ENCODE measurements around the gene SNX10. TPM values are rescaled to one million over a fixed set of nuclear protein-coding genes. Genes with fewer than 3 reads are reported as not detected.

The SNX10 gene
- total RNA-seq, 2 donors from 2014 or later = 0.96 to 3.3 TPM

DNA sequence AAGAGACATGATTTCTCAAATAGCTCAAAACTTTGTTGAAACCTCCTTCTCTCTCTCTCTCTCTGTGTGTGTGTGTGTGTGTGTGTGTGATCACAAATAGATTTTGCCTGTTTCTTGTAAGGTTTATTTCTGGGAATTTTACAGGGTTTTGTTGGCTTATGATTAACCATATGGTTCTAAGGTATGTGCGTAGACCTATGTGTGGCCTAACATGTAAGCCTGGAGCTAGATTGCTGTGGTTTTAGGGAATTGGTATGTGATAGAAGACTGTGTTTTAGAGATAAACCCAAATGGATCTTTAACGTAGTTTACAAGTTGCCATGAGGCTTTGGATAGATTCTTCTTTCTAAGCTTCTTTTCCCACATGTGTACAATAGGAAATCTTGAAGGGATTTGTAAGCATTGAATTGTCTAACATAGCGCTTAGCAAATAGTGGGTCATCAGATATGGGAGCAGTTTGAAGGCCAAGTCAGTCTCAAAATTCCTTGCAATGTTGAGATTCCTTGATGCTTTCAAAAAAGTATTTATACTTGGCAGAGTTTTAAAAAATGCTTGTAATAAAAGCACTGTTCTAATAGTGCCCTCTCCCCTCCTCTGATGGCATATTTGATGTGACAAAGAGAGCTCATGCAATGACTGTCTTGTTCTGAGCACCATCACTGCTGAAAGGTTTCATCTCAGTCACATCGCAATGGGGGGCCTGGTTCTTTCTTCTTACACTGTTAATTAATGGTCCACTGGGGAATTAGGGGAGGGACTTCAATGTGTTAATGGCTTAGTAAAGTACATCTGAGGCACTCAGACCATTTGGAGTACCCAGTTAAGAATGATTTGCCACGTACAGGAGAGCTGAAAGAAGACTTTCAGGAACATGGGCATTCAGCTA lies 118.2 kb downstream of the SNX10 start:
- TF ChIP-seq, protein P1, sequence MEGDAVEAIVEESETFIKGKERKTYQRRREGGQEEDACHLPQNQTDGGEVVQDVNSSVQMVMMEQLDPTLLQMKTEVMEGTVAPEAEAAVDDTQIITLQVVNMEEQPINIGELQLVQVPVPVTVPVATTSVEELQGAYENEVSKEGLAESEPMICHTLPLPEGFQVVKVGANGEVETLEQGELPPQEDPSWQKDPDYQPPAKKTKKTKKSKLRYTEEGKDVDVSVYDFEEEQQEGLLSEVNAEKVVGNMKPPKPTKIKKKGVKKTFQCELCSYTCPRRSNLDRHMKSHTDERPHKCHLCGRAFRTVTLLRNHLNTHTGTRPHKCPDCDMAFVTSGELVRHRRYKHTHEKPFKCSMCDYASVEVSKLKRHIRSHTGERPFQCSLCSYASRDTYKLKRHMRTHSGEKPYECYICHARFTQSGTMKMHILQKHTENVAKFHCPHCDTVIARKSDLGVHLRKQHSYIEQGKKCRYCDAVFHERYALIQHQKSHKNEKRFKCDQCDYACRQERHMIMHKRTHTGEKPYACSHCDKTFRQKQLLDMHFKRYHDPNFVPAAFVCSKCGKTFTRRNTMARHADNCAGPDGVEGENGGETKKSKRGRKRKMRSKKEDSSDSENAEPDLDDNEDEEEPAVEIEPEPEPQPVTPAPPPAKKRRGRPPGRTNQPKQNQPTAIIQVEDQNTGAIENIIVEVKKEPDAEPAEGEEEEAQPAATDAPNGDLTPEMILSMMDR (IDR thresholded peaks at IDR 0.05) = no peak
- no peaks in the 10 kb centered on the region for H3K9me3 ChIP-seq
- H3K27me3 ChIP-seq = no peaks in the 10 kb centered on the region
- no peak overlapping the region for H3K4me3 ChIP-seq
- no peaks in the 10 kb centered on the region for H3K4me1 ChIP-seq
- H3K36me3 ChIP-seq = no peaks in the 10 kb centered on the region
- no peak for DNase-seq (ENCODE audit: low spot score)
- no peak overlapping the region for H3K27ac ChIP-seq

DNA sequence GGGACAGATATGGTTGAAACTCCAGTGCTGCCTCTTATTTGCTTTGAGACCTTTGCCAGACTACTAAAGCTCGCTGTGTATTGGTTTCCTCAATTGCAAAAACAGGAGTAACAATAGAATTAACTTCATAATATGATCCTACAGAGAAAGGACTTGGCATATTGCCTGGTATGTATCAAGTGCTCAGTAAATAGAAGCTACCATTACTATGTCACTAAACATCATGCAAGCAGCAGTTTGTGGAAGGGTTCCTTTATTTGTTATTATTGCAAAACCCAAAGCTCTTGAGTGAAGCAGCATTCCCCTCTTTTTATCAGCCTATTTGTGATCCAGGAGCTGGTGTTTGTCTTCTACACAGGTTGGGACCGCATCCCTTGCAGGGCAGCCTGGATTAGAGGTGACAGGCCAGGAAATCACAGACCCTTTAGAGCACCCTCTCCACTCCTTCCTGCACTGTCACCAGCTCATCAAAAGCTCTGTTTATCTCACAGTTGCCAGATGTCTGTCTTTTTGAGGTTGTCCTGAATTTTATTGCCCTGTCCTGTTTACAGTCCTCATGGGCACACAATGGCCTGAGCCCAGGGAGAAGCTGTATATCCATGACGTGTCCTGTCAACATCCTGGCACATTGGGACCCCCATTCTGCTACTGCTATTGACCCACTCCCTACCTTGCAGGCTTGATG lies 121.5 kb downstream of the SNX10 start:
- no peak overlapping the region for H3K27ac ChIP-seq
- DNase-seq (ENCODE audit: low spot score) = no peak
- TF ChIP-seq, protein P1 (IDR thresholded peaks at IDR 0.05) = no peak
- H3K4me1 ChIP-seq = no peaks in the 10 kb centered on the region
- no peaks in the 10 kb centered on the region for H3K36me3 ChIP-seq
- no peaks in the 10 kb centered on the region for H3K27me3 ChIP-seq
- no peak overlapping the region for H3K4me3 ChIP-seq
- no peaks in the 10 kb centered on the region for H3K9me3 ChIP-seq

DNA sequence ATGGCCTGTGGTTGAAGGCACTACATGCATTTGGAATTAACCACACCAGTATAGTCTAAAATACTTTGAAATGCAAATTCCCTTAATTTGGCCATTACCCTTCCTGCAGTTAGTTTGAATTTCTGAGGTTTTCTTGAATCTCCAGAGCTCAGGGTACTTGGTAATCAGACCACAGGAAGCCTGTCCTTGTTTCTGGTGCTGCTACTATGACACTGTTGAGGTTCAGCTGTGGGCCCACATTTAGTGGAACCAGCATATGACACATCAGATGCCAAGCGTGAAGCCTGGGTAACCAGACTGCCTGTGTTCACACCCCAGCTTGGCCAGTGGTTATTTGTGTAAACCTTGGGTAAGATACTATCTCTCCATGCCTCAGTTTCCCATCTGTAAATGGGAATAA lies 124.3 kb downstream of the SNX10 start:
- no peak for DNase-seq (ENCODE audit: low spot score)
- H3K4me1 ChIP-seq = no peaks in the 10 kb centered on the region
- TF ChIP-seq, protein P1 (IDR thresholded peaks at IDR 0.05) = no peak
- no peaks in the 10 kb centered on the region for H3K9me3 ChIP-seq
- no peaks in the 10 kb centered on the region for H3K27me3 ChIP-seq
- no peak overlapping the region for H3K27ac ChIP-seq
- no peaks in the 10 kb centered on the region for H3K36me3 ChIP-seq
- no peak overlapping the region for H3K4me3 ChIP-seq

DNA sequence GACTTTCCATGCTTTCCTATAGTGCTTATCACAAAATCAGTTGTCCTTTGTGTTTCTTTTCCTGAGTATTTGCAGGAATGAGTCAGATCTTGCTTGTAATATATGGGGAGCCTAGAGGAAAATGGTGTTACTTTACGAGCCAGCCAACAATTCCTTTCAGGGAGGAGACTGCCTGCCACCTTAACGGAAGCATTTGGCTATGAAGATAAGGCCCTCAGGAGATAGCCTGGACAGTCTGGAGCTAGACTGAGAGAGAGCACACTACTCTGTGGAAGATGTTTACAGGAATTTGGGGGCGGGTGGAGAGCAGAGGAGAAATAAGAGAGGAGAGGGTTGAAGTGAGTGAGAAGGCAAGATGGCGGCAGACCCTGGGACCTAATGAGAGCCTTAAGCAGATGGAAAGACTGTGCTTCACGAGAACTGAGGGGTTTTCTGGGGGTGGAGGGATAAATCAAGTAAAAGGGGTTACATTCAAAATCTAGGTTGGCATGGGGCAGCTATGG lies 126.3 kb downstream of the SNX10 start:
- H3K9me3 ChIP-seq = no peaks in the 10 kb centered on the region
- TF ChIP-seq, protein P1 (IDR thresholded peaks at IDR 0.05) = no peak
- H3K27me3 ChIP-seq = no peaks in the 10 kb centered on the region
- no peak for DNase-seq (ENCODE audit: low spot score)
- no peak overlapping the region for H3K4me3 ChIP-seq
- no peaks in the 10 kb centered on the region for H3K36me3 ChIP-seq
- H3K4me1 ChIP-seq = no peaks in the 10 kb centered on the region
- no peak overlapping the region for H3K27ac ChIP-seq

DNA sequence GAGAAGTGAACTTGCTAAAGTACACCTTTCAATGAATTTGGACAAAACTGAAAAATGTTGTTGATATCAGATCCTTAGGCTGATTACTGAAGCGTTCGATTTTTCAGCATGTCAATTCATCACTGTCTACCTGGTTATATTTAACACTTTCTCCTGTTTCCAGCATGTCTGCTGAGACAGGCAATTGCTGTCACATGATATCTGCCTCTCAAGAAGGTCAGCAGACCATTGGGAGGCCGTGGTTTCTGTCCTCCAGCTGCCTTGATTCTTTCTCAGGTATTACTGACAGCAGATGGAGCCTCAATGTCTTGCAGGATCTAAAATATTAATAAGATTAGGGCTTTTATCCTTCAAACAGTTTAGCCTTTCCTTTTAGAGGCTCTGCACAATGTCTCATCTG lies 127.5 kb downstream of the SNX10 start:
- DNase-seq (ENCODE audit: low spot score) = no peak
- TF ChIP-seq, protein P1 (IDR thresholded peaks at IDR 0.05) = no peak
- Histone ChIP-seq H3K9me3 (no peaks in the 10 kb centered on the region), H3K27me3 (no peaks in the 10 kb centered on the region), H3K4me3 (no peak overlapping the region), H3K27ac (no peak overlapping the region), H3K4me1 (no peaks in the 10 kb centered on the region), H3K36me3 (no peaks in the 10 kb centered on the region)

Data from right atrium auricular region (tissue), 2 donors.